Activated naive CD8-positive, alpha-beta T cell treated with anti-CD3 and anti-CD28 coated beads, Interleukin-2, amount 10 ng/mL, durations not matched to agents 7 days and 5 days (primary cell): ENCODE measurements around the gene MACROD2. TPM values are rescaled to one million over a fixed set of nuclear protein-coding genes. Genes with fewer than 3 reads are reported as not detected.
"Not testable (repeated sequence)": the region's sequence is repeated elsewhere in the genome, so short reads cannot be mapped to it uniquely, and the experiment has no call there.

ENCODE experiments used
- ATAC-seq: fragments of 150-1000 bp; cut with Tn5 transposase; one replicate; pipeline ENCODE4 v1.10.0; 2021; ENCODE audit warnings: low read depth, moderate library complexity
- POLR2A ChIA-PET: fragments of 350-600 bp; sonication (Branson Sonifier 250); formaldehyde crosslinking; loops from one replicate; lab custom pipeline; 2021; ENCODE audit warnings: antibody characterized with exemption; lab: Charles Lee
- DNase-seq: peaks from one replicate; pipeline ENCODE4 v3.0.0; 2021
- H3K27ac Mint-ChIP-seq: one replicate; pipeline ENCODE4 v1.8.0; 2022; ENCODE audit warnings: mild to moderate bottlenecking, mixed read lengths
- H3K27me3 Mint-ChIP-seq: one replicate; pipeline ENCODE4 v1.8.0; 2022; ENCODE audit warnings: mild to moderate bottlenecking, moderate library complexity, mixed read lengths
- H3K36me3 Mint-ChIP-seq: one replicate; pipeline ENCODE4 v1.8.0; 2021; ENCODE audit warnings: mild to moderate bottlenecking, mixed read lengths
- H3K4me1 Mint-ChIP-seq: one replicate; pipeline ENCODE4 v1.8.0; 2021; ENCODE audit warnings: mixed read lengths
- H3K4me3 Mint-ChIP-seq: one replicate; pipeline ENCODE4 v1.8.0; 2022; ENCODE audit warnings: mild to moderate bottlenecking, moderate library complexity, mixed read lengths
- H3K9me3 Mint-ChIP-seq: one replicate; pipeline ENCODE4 v1.8.0; 2021; ENCODE audit warnings: mixed read lengths
- total RNA-seq, 2 experiments: library from RNA; stranded (reverse); gene quantifications; one replicate each; pipeline ENCODE4 v1.2.3, GENCODE V29; 2021

MACROD2 gene
- total RNA-seq, 2 experiments from 2014 or later, result not detected

- no peak overlapping the region for H3K4me3 Mint-ChIP-seq
These were observed 923.0 kb downstream of the MACROD2 start for GRCh38 chr20:14918281-14918680.

GRCh38 chr20:14918976-14919375 is 923.7 kb downstream of the MACROD2 start:
- no peak for ATAC-seq
- POLR2A ChIA-PET, result no interaction called here
- Mint-ChIP-seq H3K4me1 (no peaks in the 10 kb centered on the region), H3K4me3 (no peak overlapping the region), H3K36me3 (no peaks in the 10 kb centered on the region), H3K27ac (no peak overlapping the region), H3K9me3 (peaks cover 2% of the 10 kb centered on the region), H3K27me3 (no peaks in the 10 kb centered on the region)
- DNase-seq, result no peak

More at GRCh38 chr20:14918281-14918680, 923.0 kb downstream of the MACROD2 start:
- no peak for ATAC-seq
- no peaks in the 10 kb centered on the region for H3K27me3 Mint-ChIP-seq
- POLR2A ChIA-PET, result no interaction called here
- DNase-seq, result no peak
- H3K27ac Mint-ChIP-seq, result no peak overlapping the region
- no peaks in the 10 kb centered on the region for H3K36me3 Mint-ChIP-seq
- no peaks in the 10 kb centered on the region for H3K4me1 Mint-ChIP-seq
- peaks cover 2% of the 10 kb centered on the region for H3K9me3 Mint-ChIP-seq

- Mint-ChIP-seq H3K27me3 (no peaks in the 10 kb centered on the region), H3K4me3 (no peak overlapping the region), H3K4me1 (no peaks in the 10 kb centered on the region), H3K9me3 (no peaks in the 10 kb centered on the region), H3K27ac (no peak overlapping the region), H3K36me3 (no peaks in the 10 kb centered on the region)
- no peak for ATAC-seq
- no peak for DNase-seq
- POLR2A ChIA-PET, result no interaction called here
These were observed 924.3 kb downstream of the MACROD2 start for GRCh38 chr20:14919501-14920081.

GRCh38 chr20:14921513-14921912 is 926.2 kb downstream of the MACROD2 start:
- no peaks in the 10 kb centered on the region for H3K36me3 Mint-ChIP-seq
- DNase-seq (no peak), ATAC-seq (no peak)
- no peaks in the 10 kb centered on the region for H3K27me3 Mint-ChIP-seq
- H3K4me3 Mint-ChIP-seq, result no peak overlapping the region
- POLR2A ChIA-PET, result no interaction called here
- H3K9me3 Mint-ChIP-seq, result peaks cover 1% of the 10 kb centered on the region
- no peak overlapping the region for H3K27ac Mint-ChIP-seq
- H3K4me1 Mint-ChIP-seq, result no peaks in the 10 kb centered on the region

GRCh38 chr20:14922503-14923267 is 927.4 kb downstream of the MACROD2 start:
- POLR2A ChIA-PET, result no interaction called here
- no peaks in the 10 kb centered on the region for H3K4me1 Mint-ChIP-seq
- DNase-seq (no peak), ATAC-seq (no peak)
- peaks cover 1% of the 10 kb centered on the region for H3K9me3 Mint-ChIP-seq
- H3K27ac Mint-ChIP-seq, result no peak overlapping the region
- H3K27me3 Mint-ChIP-seq, result no peaks in the 10 kb centered on the region
- no peaks in the 10 kb centered on the region for H3K36me3 Mint-ChIP-seq
- no peak overlapping the region for H3K4me3 Mint-ChIP-seq

GRCh38 chr20:14924433-14924832 is 929.1 kb downstream of the MACROD2 start:
- ATAC-seq (no peak), DNase-seq (no peak)
- Mint-ChIP-seq H3K9me3 (peaks cover 3% of the 10 kb centered on the region), H3K4me1 (no peaks in the 10 kb centered on the region), H3K27ac (no peak overlapping the region), H3K4me3 (no peak overlapping the region), H3K36me3 (no peaks in the 10 kb centered on the region), H3K27me3 (no peaks in the 10 kb centered on the region)
- POLR2A ChIA-PET, result no interaction called here

GRCh38 chr20:14925300-14925699 is 930.0 kb downstream of the MACROD2 start:
- H3K4me1 Mint-ChIP-seq, result no peaks in the 10 kb centered on the region
- H3K36me3 Mint-ChIP-seq, result no peaks in the 10 kb centered on the region
- DNase-seq (no peak), ATAC-seq (no peak)
- POLR2A ChIA-PET, result no interaction called here
- H3K27ac Mint-ChIP-seq, result no peak overlapping the region
- H3K9me3 Mint-ChIP-seq, result peaks cover 3% of the 10 kb centered on the region
- no peaks in the 10 kb centered on the region for H3K27me3 Mint-ChIP-seq
- no peak overlapping the region for H3K4me3 Mint-ChIP-seq

GRCh38 chr20:14926436-14926835 is 931.1 kb downstream of the MACROD2 start:
- not testable (repeated sequence) for ATAC-seq

GRCh38 chr20:14928083-14928482 is 932.8 kb downstream of the MACROD2 start:
- Mint-ChIP-seq H3K27ac (no peak overlapping the region), H3K27me3 (no peaks in the 10 kb centered on the region), H3K9me3 (peaks cover 3% of the 10 kb centered on the region), H3K4me3 (no peak overlapping the region), H3K4me1 (no peaks in the 10 kb centered on the region), H3K36me3 (no peaks in the 10 kb centered on the region)
- POLR2A ChIA-PET, result no interaction called here
- ATAC-seq (no peak), DNase-seq (no peak)

More at GRCh38 chr20:14926436-14926835, 931.1 kb downstream of the MACROD2 start:
- DNase-seq, H3K4me3 Mint-ChIP-seq, H3K4me1 Mint-ChIP-seq, H3K9me3 Mint-ChIP-seq, H3K27ac Mint-ChIP-seq, H3K36me3 Mint-ChIP-seq, H3K27me3 Mint-ChIP-seq, POLR2A ChIA-PET: not testable (repeated sequence)

- ATAC-seq (no peak), DNase-seq (no peak)
- POLR2A ChIA-PET, result no interaction called here
- H3K9me3 Mint-ChIP-seq, result peaks cover 3% of the 10 kb centered on the region
- no peak overlapping the region for H3K4me3 Mint-ChIP-seq
- no peaks in the 10 kb centered on the region for H3K36me3 Mint-ChIP-seq
- H3K27me3 Mint-ChIP-seq, result no peaks in the 10 kb centered on the region
- H3K27ac Mint-ChIP-seq, result no peak overlapping the region
- no peaks in the 10 kb centered on the region for H3K4me1 Mint-ChIP-seq
These were observed 934.1 kb downstream of the MACROD2 start for GRCh38 chr20:14929388-14929787.

- POLR2A ChIA-PET, result no interaction called here
- ATAC-seq, result no peak
These were observed 936.7 kb downstream of the MACROD2 start for GRCh38 chr20:14932040-14932439.

GRCh38 chr20:14935285-14935684 is 940.0 kb downstream of the MACROD2 start:
- Mint-ChIP-seq H3K27ac (no peak overlapping the region), H3K36me3 (no peaks in the 10 kb centered on the region), H3K27me3 (no peaks in the 10 kb centered on the region), H3K9me3 (peaks cover 2% of the 10 kb centered on the region), H3K4me1 (no peaks in the 10 kb centered on the region), H3K4me3 (no peak overlapping the region)
- DNase-seq (no peak), ATAC-seq (no peak)
- POLR2A ChIA-PET, result no interaction called here

More at GRCh38 chr20:14932040-14932439, 936.7 kb downstream of the MACROD2 start:
- H3K4me3 Mint-ChIP-seq, result no peak overlapping the region
- DNase-seq, result no peak
- no peak overlapping the region for H3K27ac Mint-ChIP-seq
- H3K27me3 Mint-ChIP-seq, result no peaks in the 10 kb centered on the region
- no peaks in the 10 kb centered on the region for H3K4me1 Mint-ChIP-seq
- peaks cover 1% of the 10 kb centered on the region for H3K9me3 Mint-ChIP-seq
- H3K36me3 Mint-ChIP-seq, result no peaks in the 10 kb centered on the region

GRCh38 chr20:14937021-14937420 is 941.7 kb downstream of the MACROD2 start:
- no peaks in the 10 kb centered on the region for H3K27me3 Mint-ChIP-seq
- ATAC-seq, result no peak
- H3K36me3 Mint-ChIP-seq, result no peaks in the 10 kb centered on the region
- no peaks in the 10 kb centered on the region for H3K4me1 Mint-ChIP-seq
- H3K9me3 Mint-ChIP-seq, result peaks cover 5% of the 10 kb centered on the region
- H3K4me3 Mint-ChIP-seq, result no peak overlapping the region
- DNase-seq, result no peak
- POLR2A ChIA-PET, result no interaction called here
- no peak overlapping the region for H3K27ac Mint-ChIP-seq

- Mint-ChIP-seq H3K4me3 (no peak overlapping the region), H3K27me3 (no peaks in the 10 kb centered on the region), H3K36me3 (no peaks in the 10 kb centered on the region), H3K27ac (no peak overlapping the region), H3K9me3 (peaks cover 5% of the 10 kb centered on the region), H3K4me1 (no peaks in the 10 kb centered on the region)
- POLR2A ChIA-PET, result no interaction called here
- no peak for DNase-seq
- ATAC-seq, result no peak
These were observed 942.5 kb downstream of the MACROD2 start for GRCh38 chr20:14937846-14938245.
